Embryonic facial prominence (tissue), 1 donor: ENCODE measurements around the gene TMEM119.
"Not testable (repeated sequence)": the region's sequence is repeated elsewhere in the genome, so short reads cannot be mapped to it uniquely, and the experiment has no call there.

Experiments used
- DNase-seq: peaks from one replicate; pipeline ENCODE4 v3.0.0-alpha.2; 2016; ENCODE audit errors: extremely low spot score

TMEM119 gene

GRCh38 chr12:108585864-108586263, 12.0 kb downstream of the TMEM119 start:
- no peak for DNase-seq

DNA sequence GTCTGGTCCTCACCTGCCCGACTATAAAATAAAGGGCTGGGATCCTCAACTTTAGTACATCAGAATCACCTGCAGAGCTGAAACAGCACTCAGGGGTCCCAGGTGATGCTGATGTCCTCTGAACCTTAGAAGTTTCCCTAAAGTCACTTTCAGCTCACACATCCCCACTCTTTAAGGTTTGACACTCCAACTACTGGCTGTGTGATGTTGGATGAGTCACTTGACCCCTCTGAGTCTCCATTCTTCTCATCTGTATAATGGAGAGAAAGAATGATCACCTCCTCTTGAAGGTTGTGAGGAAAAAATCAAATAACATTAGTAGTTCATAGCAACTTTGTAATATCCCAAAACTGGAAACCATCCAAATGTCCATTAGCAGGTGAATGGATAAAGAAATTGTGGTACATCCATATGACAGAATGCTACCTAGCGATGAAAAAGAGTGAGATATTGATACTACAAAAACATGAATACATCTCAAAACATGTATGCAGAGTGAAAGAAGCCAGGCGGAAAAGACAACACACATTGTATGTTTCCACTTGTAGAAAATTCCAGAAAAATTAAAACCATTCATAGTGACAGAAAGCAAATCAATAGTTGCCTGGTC, 13.3 kb downstream of the TMEM119 start:
- no peak for DNase-seq

DNA sequence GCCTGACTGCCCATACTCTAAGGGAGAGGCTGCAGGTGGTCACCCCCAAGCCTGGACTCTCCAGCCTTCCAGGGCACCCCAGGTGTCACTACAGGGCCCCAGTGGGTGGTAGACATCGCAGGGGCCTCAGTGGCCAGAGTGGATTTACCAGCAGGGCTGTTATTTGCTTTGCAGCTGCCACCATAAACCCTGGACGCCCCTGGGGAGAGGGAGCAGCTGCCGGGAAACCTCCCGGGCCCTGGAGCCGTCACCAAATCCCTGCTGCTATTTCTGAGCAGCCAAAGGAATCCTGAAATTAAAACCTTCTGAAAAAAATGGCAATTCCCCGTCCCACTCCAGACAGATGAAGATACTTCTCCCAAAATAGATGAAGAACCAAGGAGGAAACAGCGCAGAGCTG, 13.9 kb downstream of the TMEM119 start:
- DNase-seq, result no peak

- no peak for DNase-seq
Measured at GRCh38 chr12:108582978-108583770, 14.7 kb downstream of the TMEM119 start.

DNA sequence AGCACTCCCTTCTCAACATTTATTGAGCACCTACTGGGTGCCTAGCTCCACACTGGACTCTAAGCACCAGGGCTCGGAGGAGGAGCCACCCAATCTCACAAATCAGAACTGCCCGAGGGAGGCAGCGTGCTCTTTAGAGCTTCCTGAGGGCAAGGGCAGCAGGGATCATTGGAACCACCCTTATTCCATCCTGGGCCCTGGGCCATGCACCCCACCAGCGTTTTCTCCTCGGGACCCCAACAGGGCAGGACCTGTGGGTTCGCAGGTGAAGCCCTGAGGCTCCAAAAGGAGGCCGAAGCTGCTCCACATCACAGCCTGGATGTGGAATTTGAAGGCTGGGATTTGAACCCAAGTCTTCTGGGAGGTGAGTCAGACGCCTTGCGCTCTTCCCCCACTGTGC, 15.4 kb downstream of the TMEM119 start:
- DNase-seq, result no peak

DNA sequence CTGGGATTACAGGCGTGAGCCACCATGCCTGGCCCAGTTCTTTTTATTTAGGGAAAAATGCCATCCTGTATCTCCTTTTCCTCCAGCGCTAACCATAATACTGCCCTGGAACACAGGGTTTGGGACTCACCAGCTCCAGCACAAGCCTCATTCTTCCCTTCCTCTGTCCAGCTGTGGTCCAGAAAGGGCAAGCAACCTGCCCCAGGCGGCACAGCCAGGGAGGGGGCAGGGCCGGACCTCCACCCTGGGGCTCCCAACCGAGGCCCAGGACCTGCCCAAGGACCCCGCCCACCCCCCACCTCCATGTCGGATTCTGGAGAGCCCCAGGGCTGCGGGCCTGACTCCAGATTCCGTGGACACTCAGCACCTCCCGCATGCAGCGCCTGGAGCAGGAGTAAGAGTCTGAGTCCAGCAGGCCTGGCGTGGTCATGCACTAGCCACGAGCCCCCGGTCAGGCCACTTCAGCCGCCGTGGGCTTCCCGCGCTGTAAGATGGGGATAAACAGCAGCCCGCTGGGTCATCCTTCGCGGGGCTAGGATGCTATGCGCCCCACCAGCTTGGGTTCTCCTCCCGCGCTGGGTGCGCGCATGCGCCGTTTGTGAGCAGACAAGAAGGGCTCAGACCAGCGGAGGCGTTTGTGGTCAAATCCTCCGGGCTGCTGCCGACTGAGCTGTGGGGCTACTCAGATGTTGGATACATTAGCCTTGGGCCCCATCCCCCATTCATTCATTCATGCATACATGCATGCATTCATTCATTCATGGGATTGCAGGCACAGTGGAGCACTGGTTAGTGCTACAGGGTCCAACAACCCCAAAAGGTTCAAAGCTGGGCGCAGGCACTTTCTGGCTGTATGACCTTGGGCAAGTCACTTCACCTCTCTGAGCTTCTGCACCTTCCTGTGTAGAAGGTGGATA, 16.3 kb downstream of the TMEM119 start:
- no peak for DNase-seq

DNA sequence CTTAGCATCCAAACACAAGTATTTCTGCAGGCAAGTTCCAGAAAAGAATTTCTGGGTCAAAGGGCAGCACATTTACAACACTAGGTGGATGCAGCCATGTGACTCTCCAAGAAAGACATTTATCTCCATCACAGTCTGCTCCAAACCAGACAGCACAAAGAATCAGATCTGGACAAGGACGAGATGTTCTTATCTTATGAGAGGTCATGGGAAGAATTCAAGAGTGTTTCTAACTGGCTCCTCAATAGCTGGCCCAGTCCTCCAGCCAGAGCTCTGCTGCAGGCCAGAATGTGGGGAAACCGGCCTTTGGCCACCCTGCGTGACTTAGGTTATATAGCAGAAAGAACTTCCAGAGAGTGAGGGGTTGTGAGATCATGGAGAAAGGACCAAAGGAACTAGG, 17.4 kb downstream of the TMEM119 start:
- DNase-seq, result no peak

- DNase-seq, result no peak
Measured at GRCh38 chr12:108578813-108579212, 19.1 kb downstream of the TMEM119 start.

DNA sequence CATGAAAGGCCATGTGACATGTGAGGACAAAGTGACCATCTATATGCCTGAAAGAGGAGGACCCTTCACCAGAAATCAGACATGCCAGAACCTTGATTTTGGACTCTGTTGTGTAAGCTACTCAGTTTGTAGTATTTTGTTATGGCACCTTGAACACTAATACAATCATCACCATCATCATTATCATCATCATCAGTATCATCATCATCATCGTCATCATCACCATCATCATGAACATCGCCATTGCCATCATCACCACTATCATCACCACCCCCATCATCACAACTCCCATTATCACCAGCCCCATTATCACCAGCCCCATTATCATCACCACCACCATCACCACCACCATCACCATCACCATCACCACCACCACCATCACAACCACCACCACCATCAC, 19.6 kb downstream of the TMEM119 start:
- DNase-seq, result no peak

- DNase-seq, result no peak
Measured at GRCh38 chr12:108577458-108577857, 20.4 kb downstream of the TMEM119 start.

- DNase-seq, result no peak
Measured at GRCh38 chr12:108576660-108577234, 21.1 kb downstream of the TMEM119 start.

- DNase-seq, result no peak
Measured at GRCh38 chr12:108575199-108575912, 22.5 kb downstream of the TMEM119 start.

GRCh38 chr12:108574276-108574675, 23.6 kb downstream of the TMEM119 start:
- DNase-seq, result not testable (repeated sequence)

- no peak for DNase-seq
Measured at GRCh38 chr12:108573317-108573716, 24.6 kb downstream of the TMEM119 start.

DNA sequence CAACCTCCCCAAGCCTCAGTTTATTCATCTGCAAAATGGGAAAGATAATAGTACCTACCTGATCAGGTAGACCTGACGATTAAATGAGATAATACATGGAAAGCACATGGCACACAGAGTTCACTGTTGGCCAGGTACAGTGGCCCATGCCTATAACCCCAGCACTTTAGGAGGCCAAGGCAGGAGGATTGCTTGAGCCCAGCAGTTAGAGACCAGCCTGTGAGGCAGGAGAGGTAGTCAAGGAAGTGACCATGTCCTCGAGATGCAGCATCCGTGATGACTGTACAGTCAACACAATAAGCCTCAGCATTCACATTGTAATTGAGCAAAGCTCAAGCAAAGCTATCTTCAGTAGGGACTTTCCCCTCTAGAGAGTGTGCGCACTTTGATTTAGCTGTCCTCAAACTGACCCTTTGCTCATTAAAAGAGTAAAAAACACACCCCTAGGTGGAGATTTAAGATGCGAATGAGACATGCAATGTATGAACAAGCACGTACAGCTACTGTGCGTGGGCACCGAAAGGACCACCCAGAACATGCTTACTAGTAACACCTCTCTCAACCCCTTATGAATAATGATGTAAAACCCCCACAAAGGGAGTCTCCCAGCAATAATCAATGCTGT, 25.6 kb downstream of the TMEM119 start:
- DNase-seq, result no peak

DNA sequence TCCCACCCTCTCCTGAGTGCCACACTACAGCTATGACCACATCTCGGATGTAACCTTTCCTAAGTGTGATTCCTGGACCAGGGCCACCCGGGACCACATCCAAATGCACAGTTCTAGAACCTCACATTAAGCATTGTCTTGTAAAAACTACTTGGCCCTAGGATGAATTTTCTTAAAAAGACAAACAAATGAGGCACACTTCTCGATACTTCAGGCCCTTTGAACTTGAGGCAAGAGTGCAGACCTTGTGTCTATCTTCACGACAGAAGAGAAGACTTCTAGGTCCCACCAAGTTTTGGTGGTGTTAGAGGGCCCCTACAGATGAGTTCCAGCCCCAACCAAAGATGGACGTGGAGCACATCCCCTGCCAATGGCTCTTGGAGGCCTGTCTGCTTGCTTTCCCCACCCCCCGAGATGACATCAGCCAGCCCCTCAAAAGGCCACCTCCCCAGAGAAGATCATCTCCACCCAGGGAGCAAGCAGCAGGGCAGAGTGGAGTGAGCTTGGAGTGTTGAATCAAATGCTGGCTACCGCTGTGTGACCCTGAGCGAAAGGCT, 26.2 kb downstream of the TMEM119 start:
- no peak for DNase-seq

DNA sequence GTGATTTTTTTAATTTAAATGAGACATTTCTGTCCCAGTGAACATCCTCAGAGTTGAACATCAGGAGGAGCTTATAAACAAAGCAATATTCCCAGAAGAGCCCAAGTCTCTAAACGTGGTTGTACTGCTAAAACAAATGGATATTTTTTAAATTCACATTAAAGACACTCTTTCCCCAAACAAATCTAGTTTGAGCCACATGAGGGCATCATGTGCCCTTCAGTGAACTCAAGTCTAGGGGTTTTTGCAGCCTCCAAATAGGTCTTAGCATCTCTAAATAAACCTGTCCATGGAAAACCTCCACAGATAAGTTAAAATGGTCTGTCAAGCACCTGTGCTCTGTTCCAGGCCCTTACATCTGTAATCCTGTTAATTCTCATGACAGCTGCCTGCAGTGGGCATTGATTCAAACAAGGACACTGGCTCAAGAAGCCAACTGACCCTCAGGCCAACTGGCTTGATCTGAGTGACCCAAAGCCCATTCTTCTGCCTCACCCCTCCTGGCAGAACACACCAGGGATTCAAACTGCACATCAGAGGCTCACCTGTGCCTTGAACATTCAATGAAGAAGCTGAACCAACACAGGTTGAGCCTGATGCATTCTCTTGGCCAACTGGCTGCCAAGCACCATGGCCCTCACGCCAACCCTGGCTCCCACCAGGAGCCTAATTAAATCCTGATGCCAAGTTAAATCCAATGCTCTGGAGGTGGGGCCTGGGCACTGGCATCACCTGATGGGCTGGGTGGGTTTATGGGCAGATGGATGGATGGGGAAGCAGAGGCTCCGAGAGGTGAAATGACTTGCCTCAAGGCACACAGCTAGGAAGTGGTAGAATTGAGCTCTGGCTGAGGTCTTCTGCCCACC, 26.9 kb downstream of the TMEM119 start:
- no peak for DNase-seq

- DNase-seq, result no peak
Measured at GRCh38 chr12:108568338-108569154, 29.3 kb downstream of the TMEM119 start.
